HepG2 (cell line): Measurements from ENCODE around the gene POLR1C. TPM values are rescaled to one million over a fixed set of nuclear protein-coding genes. Genes with fewer than 3 reads are reported as not detected.

Experiments used
- ATAC-seq: fragments of 200-7000 bp; cut with Tn5 transposase; 3 replicates; pipeline ENCODE4 v1.9.1; 2020; ENCODE audit warnings: mild to moderate bottlenecking, moderate library complexity
- BruUV-seq: library from RNA; stranded (reverse); fragments of 400-500 nt; replicated peaks from 2 replicates; lab custom pipeline; 2021; lab: Mats Ljungman, UMichigan
- CTCF ChIA-PET: fragments of 300-600 bp; formaldehyde crosslinking; extraction: SDS; loops from one replicate; lab custom pipeline; 2021; ENCODE audit warnings: low total read pairs, inconsistent platforms, low intra/inter-chr PET ratio; lab: Yijun Ruan, JAX
- POLR2A ChIA-PET: fragments of 350-600 bp; sonication (Branson Sonifier 250); formaldehyde crosslinking; loops from one replicate; lab custom pipeline; 2020; ENCODE audit warnings: antibody characterized with exemption, inconsistent platforms; lab: Yijun Ruan, JAX
- DNase-seq: peaks from one replicate; pipeline ENCODE4 v3.0.0-alpha.2; 2015; ENCODE audit warnings: low spot score
- FAIRE-seq: peaks from 3 replicates; lab custom pipeline; 2011; peaks lifted over from hg19 to GRCh38; lab: Jason Lieb, UNC
- H2AFZ ChIP-seq: one replicate; pipeline ENCODE4 v1.6.1; 2011; ENCODE audit warnings: low read length, inconsistent platforms
- H3K27ac ChIP-seq: fragments of 300-600 bp; 3 replicates; pipeline ENCODE4 v1.8.0; 2011; ENCODE audit warnings: mixed run types, mild to moderate bottlenecking, mixed read lengths, low read length, inconsistent platforms; ENCODE audit not compliant: insufficient read depth; ENCODE audit errors: extremely low read length
- H3K27me3 ChIP-seq, 2 experiments: fragments of 200-600 bp in 1 of 2; 2 replicates in 1 of 2; 3 replicates in 1 of 2; pipeline versions ENCODE4 v1.6.0 to v1.8.0; 2011; ENCODE audit warnings: low read length in 2 of 2, mild to moderate bottlenecking in 2 of 2, moderate library complexity in 2 of 2, inconsistent platforms in 1 of 2; ENCODE audit not compliant: insufficient read depth in 2 of 2, control insufficient read depth in 1 of 2
- H3K36me3 ChIP-seq, 2 experiments: fragments of 200-600 bp in 1 of 2; replicated peaks in 1 of 2; 2 replicates in 1 of 2; 3 replicates in 1 of 2; pipeline versions ENCODE4 v1.5.1 to v1.8.0; 2011; ENCODE audit warnings: low read length in 2 of 2, inconsistent platforms in 1 of 2; ENCODE audit not compliant: insufficient read depth in 2 of 2, control insufficient read depth in 1 of 2
- H3K4me1 ChIP-seq: 2 replicates; pipeline ENCODE4 v1.5.1; 2012; ENCODE audit warnings: low read length, inconsistent platforms; ENCODE audit not compliant: insufficient read depth
- H3K4me2 ChIP-seq: 2 replicates; pipeline ENCODE4 v1.6.0; 2011; ENCODE audit warnings: low read depth, low read length, inconsistent platforms
- H3K4me3 ChIP-seq, 3 experiments: fragments of 200-600 bp in 1 of 3; sonication (generic), shearing (Covaris generic) in 1 of 3; replicated peaks in 1 of 3; 2 replicates each; pipeline ENCODE4 v1.5.1; 2011 to 2016; ENCODE audit warnings: low read length in 3 of 3, inconsistent platforms in 2 of 3, low read depth in 2 of 3, mild to moderate bottlenecking in 2 of 3, control low read depth in 1 of 3, mixed read lengths in 1 of 3; ENCODE audit not compliant: insufficient read depth in 1 of 3
- H3K79me2 ChIP-seq: one replicate; pipeline ENCODE4 v1.6.1; 2011; ENCODE audit warnings: low read length, inconsistent platforms; ENCODE audit not compliant: insufficient read depth
- H3K9ac ChIP-seq: 2 replicates; pipeline ENCODE4 v1.6.0; 2011; ENCODE audit warnings: mild to moderate bottlenecking, low read depth, low read length, inconsistent platforms; ENCODE audit not compliant: insufficient read depth
- H3K9me3 ChIP-seq: 2 replicates; pipeline ENCODE4 v1.5.1; 2012; ENCODE audit warnings: mild to moderate bottlenecking, low read length
- H4K20me1 ChIP-seq: 2 replicates; pipeline ENCODE4 v1.6.0; 2011; ENCODE audit warnings: inconsistent platforms, mild to moderate bottlenecking, low read length, moderate library complexity; ENCODE audit not compliant: insufficient read depth
- AKAP8 ChIP-seq: sonication (generic); formaldehyde crosslinking; IDR thresholded peaks from 2 replicates; pipeline ENCODE4 v1.5.1; 2020; ENCODE audit warnings: mild to moderate bottlenecking, missing genetic modification reagents
- DZIP1 ChIP-seq: sonication (generic); formaldehyde crosslinking; IDR thresholded peaks from 2 replicates; pipeline ENCODE4 v1.5.0; 2020; ENCODE audit warnings: mild to moderate bottlenecking, missing genetic modification reagents
- E2F5 ChIP-seq: sonication (generic); formaldehyde crosslinking; conservative IDR thresholded peaks from 2 replicates; pipeline ENCODE4 v1.4.0; 2020; ENCODE audit warnings: missing genetic modification reagents
- HDAC6 ChIP-seq: fragments of 200-600 bp; sonication (generic); IDR thresholded peaks from 2 replicates; pipeline ENCODE4 v1.7.0; 2017; ENCODE audit warnings: mild to moderate bottlenecking, antibody characterized with exemption, low read length, low read depth
- MAZ ChIP-seq, 2 experiments: sonication (generic) in 1 of 2; formaldehyde crosslinking in 1 of 2; IDR thresholded peaks; 2 replicates each; pipeline versions ENCODE4 v1.5.0 to v1.6.1; 2012 to 2020; ENCODE audit warnings: low read depth in 2 of 2, mild to moderate bottlenecking in 2 of 2, borderline replicate concordance in 1 of 2, improper control_type of control experiment in 1 of 2, low read length in 1 of 2, missing genetic modification reagents in 1 of 2, moderate library complexity in 1 of 2
- NFKB2 ChIP-seq: sonication (generic); formaldehyde crosslinking; IDR thresholded peaks from 2 replicates; pipeline ENCODE4 v1.4.0; 2020; ENCODE audit warnings: missing genetic modification reagents, borderline replicate concordance
- TCF7L2 ChIP-seq: IDR thresholded peaks from 2 replicates; pipeline ENCODE4 v1.6.1; 2011; ENCODE audit warnings: mild to moderate bottlenecking, low read depth, low read length, moderate library complexity
- ZNF280B ChIP-seq: sonication (generic); formaldehyde crosslinking; IDR thresholded peaks from 2 replicates; pipeline ENCODE4 v1.5.0; 2020; ENCODE audit warnings: missing genetic modification reagents, mild to moderate bottlenecking, borderline replicate concordance
- ZNF574 ChIP-seq: sonication (generic); formaldehyde crosslinking; IDR thresholded peaks from 2 replicates; pipeline ENCODE4 v1.4.0; 2020; ENCODE audit warnings: missing genetic modification reagents
- ZNF607 ChIP-seq: sonication (generic); formaldehyde crosslinking; IDR thresholded peaks from 2 replicates; pipeline ENCODE4 v1.5.1; 2020; ENCODE audit warnings: missing genetic modification reagents, mild to moderate bottlenecking, borderline replicate concordance
- ZNF674 ChIP-seq: sonication (generic); formaldehyde crosslinking; IDR thresholded peaks from 2 replicates; pipeline ENCODE4 v1.5.0; 2020; ENCODE audit warnings: low read depth, mild to moderate bottlenecking, missing genetic modification reagents
- WGBS: methylation state at CpG from one replicate; pipeline ENCODE4 v1.1.6; 2017; ENCODE audit warnings: low lambda C conversion rate; 5-methylcytosine and 5-hydroxymethylcytosine counted together
- in situ Hi-C: cut with HindIII; loops from 2 replicates; pipeline ENCODE4 v1.10.0; 2017; ENCODE audit warnings: low pct_unique_long_range_greater_than_20kb; ENCODE audit not compliant: extremely low pct_ligation_motif_present
- intact Hi-C: fragments of 100-400 bp; cut with micrococcal nuclease; formaldehyde crosslinking; loops from one replicate; pipeline ENCODE4 v1.10.0; 2022; ENCODE audit not compliant: unreplicated experiment
- polyA plus RNA-seq, 8 experiments: library from polyadenylated mRNA; depleted of rRNA in 3 of 8; stranded (reverse) in 7 of 8; unstranded in 1 of 8; fragments of >200 nt; fragmentation: Illumina TruSeq in 4 of 8; extraction: Trizol in 4 of 8; gene quantifications; 2 replicates each; pipeline versions ENCODE4 v1.2.1 to v1.2.3, GENCODE V29; 2011 to 2016; ENCODE audit warnings: low read depth in 4 of 8, missing spikeins in 1 of 8, mixed read lengths in 1 of 8; ENCODE audit not compliant: insufficient read depth in 1 of 8
- total RNA-seq, 5 experiments: library from RNA; depleted of rRNA; stranded (reverse); fragments of >200 nt; fragmentation: Illumina TruSeq; extraction: Trizol; gene quantifications; 2 replicates each; pipeline ENCODE4 v1.2.3, GENCODE V29; 2016; ENCODE audit warnings: low read depth in 1 of 5

POLR1C gene
- total and polyA plus RNA-seq, 2 of the 13 experiments (the other 11 are each of a cell fraction or from before 2014, with no cell fraction given): 62.6 to 72.2 TPM

GRCh38 chr6:43492673-43493072 is 24.2 kb upstream of the POLR1C start:
- ChIA-PET CTCF (no interaction called here), POLR2A (interaction anchor here (0.9 to 6.4 kb wide), 9 partner anchors 13 to 311 kb away, joined by 3 to 141 read pairs (median 6); partner anchors contain the start of genes ABCC10, CUL9, DLK2 and LRRC73)
- no peak overlapping the region for H3K27ac ChIP-seq
- no peaks in the 10 kb centered on the region for H4K20me1 ChIP-seq
- ATAC-seq (no peak), FAIRE-seq (no peak), DNase-seq (no peak)
- 100% methylated on average over 3 of the region's 3 CpGs for WGBS
- H3K4me3 ChIP-seq: peak overlapping the region in 1 of 3 experiments; percentile 0; a peak in 1 of 6 replicates
- H3K36me3 ChIP-seq: peaks cover 2 to 7% of the 10 kb centered on the region in 2 experiments; a peak in 3 of 5 replicates
- no peaks in the 10 kb centered on the region for H3K27me3 ChIP-seq
- no peak overlapping the region for H2AFZ ChIP-seq
- H3K9me3 ChIP-seq: no peaks in the 10 kb centered on the region
- peak overlapping the region; percentile 50 for H3K4me2 ChIP-seq
- intact Hi-C loops (loop anchor here (5.0 to 10.0 kb wide), 2 partner anchors 58 to 230 kb away; no protein-coding TSS in a partner anchor), in situ Hi-C loops (loop anchor here (5.0 kb wide), 1 partner anchor 35 kb away; the partner anchor contains the start of gene DLK2)
- BruUV-seq: no TSS peak
- no peak overlapping the region; the same call in 1 of the 2 replicates for H3K9ac ChIP-seq
- H3K79me2 ChIP-seq: peaks cover 50% of the 10 kb centered on the region
- no peaks in the 10 kb centered on the region for H3K4me1 ChIP-seq
- TF ChIP-seq ZNF674: peak; percentile 68; the same call in 1 of the 2 replicates
- TF ChIP-seq ZNF574 (CRISPR knock-in tag): no peak
- no peak for TF ChIP-seq ZNF607 (CRISPR knock-in tag)
- no peak for TF ChIP-seq DZIP1 (CRISPR knock-in tag)
- TF ChIP-seq MAZ (IDR thresholded peaks at IDR 0.05; ENCODE audit: borderline replicate concordance, low read depth, low read length): no peak
- TF ChIP-seq MAZ (CRISPR knock-in tag; IDR thresholded peaks at IDR 0.05; ENCODE audit: low read depth): no peak
- TF ChIP-seq E2F5 (CRISPR knock-in tag): no peak
- no peak for TF ChIP-seq TCF7L2
- no peak for TF ChIP-seq AKAP8
- TF ChIP-seq HDAC6: no peak
- TF ChIP-seq ZNF280B (CRISPR knock-in tag): no peak
- no peak for TF ChIP-seq NFKB2 (CRISPR knock-in tag)
